AG08395 (cell line): ENCODE data around the gene ACAD8.

Experiments used
- DNase-seq: peaks from one replicate; pipeline ENCODE4 v3.0.0; 2012; ENCODE audit warnings: mixed read lengths, low spot score

The ACAD8 gene

DNA sequence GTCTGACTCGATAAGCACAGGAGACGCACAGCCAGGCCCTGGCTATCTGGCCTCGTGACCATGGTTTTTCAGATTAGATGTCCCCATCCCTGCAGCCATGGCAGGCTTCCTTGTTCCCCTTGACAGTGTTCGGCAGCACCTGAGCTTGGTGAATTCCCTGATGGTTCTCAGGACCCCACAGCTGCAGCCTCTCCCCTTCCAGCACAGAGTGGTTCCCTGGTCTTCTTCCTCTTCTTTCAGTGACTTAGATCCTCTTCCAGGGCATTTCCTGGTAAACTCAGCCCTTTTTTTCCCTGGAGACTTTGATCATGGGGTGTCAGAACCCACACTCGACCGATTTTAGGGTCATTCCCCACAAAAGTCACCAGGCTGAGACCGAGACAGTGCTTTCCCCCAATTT is 37.3 kb downstream of the ACAD8 start:
- DNase-seq, result no peak

DNA sequence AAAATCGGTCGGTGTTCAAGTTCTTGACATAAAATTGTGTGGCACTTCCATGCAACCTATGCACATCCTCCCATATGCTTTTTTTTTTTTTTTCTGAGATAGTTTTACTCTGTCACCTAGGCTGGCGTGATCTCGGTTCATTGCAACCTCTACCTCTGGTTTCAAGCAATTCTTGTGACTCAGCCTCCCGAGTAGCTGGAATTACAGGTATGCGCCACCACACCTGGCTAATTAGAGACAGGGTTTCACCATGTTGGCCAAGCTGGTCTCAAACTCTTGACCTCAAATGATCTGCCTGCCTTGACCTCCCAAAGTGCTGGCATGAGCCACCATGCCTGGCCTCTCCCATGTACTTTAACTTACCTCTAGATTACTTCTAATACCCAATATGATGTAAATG is 37.8 kb downstream of the ACAD8 start:
- DNase-seq, result no peak

DNA sequence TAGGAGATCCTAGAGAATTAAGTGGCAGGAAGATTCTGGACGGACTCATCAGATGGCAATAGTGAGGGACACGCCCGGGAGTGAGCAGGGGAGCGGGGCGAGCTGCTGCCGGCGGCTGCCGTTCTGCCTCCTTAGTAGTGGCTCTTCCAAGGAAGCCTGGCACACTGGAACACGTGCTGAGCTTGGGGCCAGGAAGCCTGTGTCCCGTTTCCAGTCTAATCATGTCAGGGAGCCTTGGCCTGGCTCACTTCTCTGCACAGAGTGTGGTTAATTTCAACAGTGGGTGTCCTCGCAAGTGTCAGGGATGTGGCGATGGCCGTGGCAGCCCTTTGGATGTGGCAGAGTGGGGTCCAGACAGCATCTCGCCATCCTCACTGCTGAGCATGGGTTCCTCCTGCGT is 39.3 kb downstream of the ACAD8 start:
- DNase-seq, result no peak

DNA sequence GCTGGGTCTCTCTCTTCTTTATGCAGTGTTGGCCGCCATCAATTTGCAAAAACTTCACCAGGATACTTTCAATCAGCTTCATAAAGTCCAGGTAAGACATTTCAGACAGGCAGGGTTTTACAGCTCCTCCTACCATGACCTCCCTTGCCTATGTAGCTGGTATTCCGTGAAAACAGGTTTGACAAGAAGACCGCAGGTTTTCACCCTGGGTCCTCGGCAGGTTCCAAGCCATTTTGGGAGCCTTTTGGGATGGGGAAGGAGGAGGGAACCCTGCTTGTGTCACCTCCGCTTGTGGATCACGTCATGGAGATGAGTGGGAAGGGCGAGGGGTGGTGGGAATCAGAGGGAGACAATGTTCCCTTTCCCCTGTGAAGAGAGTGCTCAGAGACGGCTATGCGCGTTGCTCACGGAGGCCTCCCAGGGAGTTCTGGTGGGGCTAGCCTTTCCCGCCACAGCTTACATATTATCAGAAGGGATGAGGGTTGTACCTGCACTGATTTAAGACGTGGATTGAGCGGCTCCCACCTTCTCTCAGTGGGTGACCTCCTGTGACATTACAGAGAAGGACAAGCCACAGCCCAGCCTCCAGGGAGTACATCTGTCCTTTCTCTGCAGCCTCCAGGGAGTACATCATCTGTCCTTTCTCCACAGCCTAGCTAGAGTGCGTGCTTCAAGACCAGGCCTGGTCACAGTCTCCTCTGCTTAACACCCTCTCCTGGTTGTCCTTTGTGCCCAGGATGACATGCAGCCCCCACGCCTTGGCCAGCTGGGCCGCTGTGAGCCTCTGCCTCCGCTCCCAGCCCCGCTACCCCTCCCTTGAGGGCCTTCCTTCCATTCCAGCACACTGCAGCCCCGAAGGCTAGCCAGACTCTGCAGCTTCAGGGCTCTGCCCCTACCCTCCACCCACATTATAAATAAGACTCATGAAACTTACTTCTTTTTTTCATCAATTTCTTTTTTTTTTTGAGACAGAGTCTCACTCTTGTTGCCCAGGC is 40.0 kb downstream of the ACAD8 start:
- DNase-seq, result no peak

DNA sequence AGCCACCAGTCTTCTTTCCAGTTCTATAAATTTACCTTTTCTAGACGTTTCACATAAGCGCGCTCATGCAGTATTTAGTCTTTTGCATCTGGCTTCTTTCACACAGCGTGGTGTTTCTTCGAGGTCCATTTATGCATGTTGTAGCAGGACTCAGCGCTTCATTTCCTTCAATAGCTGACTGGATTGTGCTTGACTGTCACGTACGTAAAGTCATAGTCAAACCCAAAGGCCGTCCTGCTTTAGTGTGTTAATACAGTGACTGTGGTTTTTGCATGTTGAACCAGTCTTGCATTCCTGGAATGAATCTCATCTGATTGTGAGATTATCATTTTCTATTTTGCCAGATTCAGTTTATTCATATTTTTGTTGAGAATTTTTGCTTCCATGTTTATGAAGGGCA is 41.3 kb downstream of the ACAD8 start:
- no peak for DNase-seq

DNA sequence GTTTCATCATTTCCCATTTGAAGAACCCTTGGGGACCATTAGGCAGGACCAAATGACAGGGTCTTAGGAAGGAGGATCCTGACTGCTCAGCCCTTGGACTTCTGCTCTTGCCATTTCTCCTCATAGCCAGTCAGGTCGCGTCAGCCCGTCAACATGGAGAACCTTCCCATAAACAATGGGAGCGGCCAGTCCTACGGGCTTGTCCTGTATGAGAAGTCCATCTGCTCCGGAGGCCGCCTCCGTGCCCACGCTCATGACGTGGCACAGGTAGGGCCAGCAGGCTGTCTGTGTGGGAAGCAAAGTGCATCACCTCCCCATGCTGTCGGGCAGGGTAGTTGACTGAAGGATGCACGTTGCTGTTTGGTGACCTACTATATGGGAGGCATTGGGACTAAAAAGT is 58.9 kb downstream of the ACAD8 start:
- DNase-seq, result no peak

DNA sequence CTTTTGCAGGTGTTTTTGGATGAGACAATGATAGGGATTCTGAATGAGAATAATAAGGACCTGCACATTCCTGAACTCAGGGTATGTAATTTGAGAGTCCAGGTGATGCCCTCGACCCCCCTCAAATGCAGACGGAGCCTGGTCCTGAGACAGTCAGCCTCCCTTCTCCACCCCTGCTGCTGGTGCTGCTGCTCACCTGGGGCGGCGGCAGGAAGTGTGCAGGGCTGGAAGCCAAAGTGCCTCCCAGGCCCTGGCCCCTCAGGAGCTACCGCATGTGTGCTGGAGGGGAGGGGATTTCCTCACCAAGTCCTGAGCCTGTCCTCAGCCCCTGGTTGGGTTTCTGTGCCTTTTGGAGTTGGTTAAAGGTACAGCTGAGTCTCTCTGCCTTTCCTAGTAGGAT is 59.4 kb downstream of the ACAD8 start:
- DNase-seq, result no peak

DNA sequence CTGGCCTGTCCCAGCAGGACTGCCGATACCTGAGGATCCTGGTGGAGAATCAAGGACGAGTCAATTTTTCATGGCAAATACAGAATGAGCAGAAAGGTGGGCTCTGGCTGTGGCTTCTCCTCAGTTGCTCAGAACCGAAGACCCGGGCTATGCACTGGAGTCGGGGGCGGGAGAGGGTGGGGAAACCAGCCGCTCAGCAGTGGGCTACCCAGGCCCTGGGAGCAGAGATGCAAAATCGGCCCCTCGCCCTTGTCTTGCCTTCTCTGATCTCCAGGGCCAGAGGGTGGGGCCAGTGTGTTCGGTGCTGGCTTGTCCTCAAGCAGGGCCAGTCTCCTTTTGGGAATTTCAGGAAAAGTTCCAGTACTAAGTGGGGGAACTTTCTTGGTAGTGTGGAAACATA is 60.0 kb downstream of the ACAD8 start:
- no peak for DNase-seq

DNA sequence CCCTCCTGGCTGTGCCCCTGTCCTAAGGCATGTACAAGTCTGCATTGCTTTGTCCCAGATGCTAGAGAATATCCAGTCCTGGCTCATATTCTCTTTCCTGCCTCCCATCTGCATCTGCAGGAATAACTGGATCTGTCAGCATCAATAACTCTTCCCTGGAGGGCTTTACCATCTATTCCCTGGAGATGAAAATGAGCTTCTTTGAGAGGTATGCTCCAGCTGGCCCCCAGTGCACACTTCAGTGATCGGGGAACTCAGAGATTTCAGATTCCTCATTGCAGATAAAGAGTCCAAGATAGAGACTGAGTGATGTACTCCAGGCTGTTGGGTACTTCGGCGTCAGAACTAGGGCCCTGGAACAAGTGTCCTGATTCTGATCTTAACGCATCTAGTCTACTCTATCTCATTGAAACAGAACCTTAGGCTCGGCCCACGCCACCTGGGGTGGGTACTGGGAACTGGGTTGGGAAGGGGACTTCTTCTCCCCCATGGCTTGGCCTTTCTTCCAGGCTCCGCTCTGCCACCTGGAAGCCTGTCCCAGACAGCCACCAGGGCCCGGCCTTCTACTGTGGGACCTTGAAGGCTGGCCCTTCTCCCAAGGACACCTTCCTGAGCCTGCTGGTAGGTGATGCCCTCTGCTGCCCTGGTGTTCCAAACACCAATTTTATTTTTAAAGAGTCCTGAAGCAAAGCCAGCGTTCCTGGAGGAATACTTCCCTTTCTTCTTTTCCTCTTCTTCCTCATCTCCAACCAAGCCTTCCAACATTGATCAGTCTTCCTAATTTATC is 60.6 kb downstream of the ACAD8 start:
- DNase-seq, result no peak
